Thyroid gland (tissue), 4 donors: ENCODE data around the gene FBXO27. TPM values are rescaled to one million over a fixed set of nuclear protein-coding genes. Genes with fewer than 3 reads are reported as not detected.

ENCODE experiments used
- DNase-seq, 2 donors: peaks; one replicate each; pipeline ENCODE4 v3.0.0-alpha.2; 2019
- H3K27ac ChIP-seq, 3 donors: fragments of 200-600 bp; sonication (generic); 1 replicate in 2 of 3; 2 replicates in 1 of 3; pipeline ENCODE4 v1.5.1; 2016 to 2019; ENCODE audit warnings: mild to moderate bottlenecking in 1 of 3, moderate library complexity in 1 of 3
- H3K27me3 ChIP-seq: fragments of 200-600 bp; sonication (generic); one replicate; pipeline ENCODE4 v1.5.1; 2019
- H3K36me3 ChIP-seq, 2 donors: fragments of 200-600 bp; sonication (generic); one replicate each; pipeline ENCODE4 v1.5.1; 2016 to 2019
- H3K4me1 ChIP-seq, 2 donors: fragments of 200-600 bp; sonication (generic); one replicate each; pipeline ENCODE4 v1.5.1; 2017 to 2019
- H3K4me3 ChIP-seq, 3 donors: fragments of 200-600 bp; sonication (generic); replicated peaks in 1 of 3; 1 replicate in 2 of 3; 2 replicates in 1 of 3; pipeline ENCODE4 v1.5.1; 2016; ENCODE audit warnings: mild to moderate bottlenecking in 1 of 3
- H3K9me3 ChIP-seq: fragments of 200-600 bp; sonication (generic); one replicate; pipeline ENCODE4 v1.5.1; 2017
- CTCF ChIP-seq, 6 experiments: fragments of 200-600 bp in 3 of 6; fragments of 450-650 bp in 3 of 6; sonication (generic) in 3 of 6; IDR thresholded peaks; one replicate each; pipeline ENCODE4 v1.5.1; 2016 to 2019; ENCODE audit warnings: antibody characterized with exemption in 6 of 6, mild to moderate bottlenecking in 2 of 6, inconsistent platforms in 1 of 6, moderate library complexity in 1 of 6
- POLR2A ChIP-seq, 2 donors: fragments of 450-650 bp; IDR thresholded peaks; one replicate each; pipeline ENCODE4 v1.6.1; 2017; ENCODE audit warnings: antibody characterized with exemption in 2 of 2, mild to moderate bottlenecking in 2 of 2, moderate library complexity in 1 of 2
- WGBS, 2 donors: methylation state at CpG; one replicate each; pipeline ENCODE4 v1.1.5; 2017; 5-methylcytosine and 5-hydroxymethylcytosine counted together
- intact Hi-C: fragments of 100-400 bp; cut with DNase I; formaldehyde crosslinking; loops from one replicate; pipeline ENCODE4 v1.15.1; 2023
- total RNA-seq, 4 donors: library from RNA; depleted of rRNA; stranded (reverse); fragments of >200 nt; gene quantifications; one replicate each; pipeline ENCODE4 v1.2.3, GENCODE V29; 2016

The FBXO27 gene
- total RNA-seq, 4 donors from 2014 or later: 0.24 to 5.0 (median 3.0) TPM

GRCh38 chr19:38975861-38976271, 56.5 kb downstream of the FBXO27 start:
- TF ChIP-seq POLR2A (IDR thresholded peaks at IDR 0.05): no peak
- no peak for TF ChIP-seq CTCF (IDR thresholded peaks at IDR 0.05)
- intact Hi-C loops: no loop called here
- Histone ChIP-seq H3K27ac (peak overlapping the region in 2 of 3 donors; percentile 65 to 73), H3K4me1 (peaks cover 0 to 7% of the 10 kb centered on the region in 2 donors), H3K4me3 (peak overlapping the region in 1 of 3 donors; percentile 41), H3K9me3 (no peaks in the 10 kb centered on the region), H3K27me3 (peaks cover 5% of the 10 kb centered on the region), H3K36me3 (no peaks in the 10 kb centered on the region)
- DNase-seq: no peak
- WGBS, 2 donors: 8 to 9% methylated on average over 6 to 20 of the region's 22 CpGs

GRCh38 chr19:38975214-38975860, 57.0 kb downstream of the FBXO27 start, which contains the start of gene FBXO17:
Gene FBXO17 (minus strand): TSS chr19:38975742. CDS start chr19:38950319, 25,423 bp downstream.
- no peak for TF ChIP-seq CTCF (IDR thresholded peaks at IDR 0.05)
- TF ChIP-seq POLR2A (IDR thresholded peaks at IDR 0.05): no peak
- H3K27ac ChIP-seq: peak within 1 kb of the TSS; percentile 29 to 73 (median 65)
- peak within 1 kb of the TSS in 1 of 3 donors; percentile 41 for H3K4me3 ChIP-seq
- H3K27me3 ChIP-seq: peaks cover 5% of the 10 kb centered on the region
- DNase-seq: peak in 1 of 2 donors; percentile 6
- no peaks in the 10 kb centered on the region for H3K36me3 ChIP-seq
- intact Hi-C loops: no loop called here
- H3K9me3 ChIP-seq: no peaks in the 10 kb centered on the region
- H3K4me1 ChIP-seq: peaks cover 0 to 7% of the 10 kb centered on the region in 2 donors
- WGBS, 2 donors: 7 to 20% methylated on average over 2 to 12 of the region's 63 CpGs

- H3K27ac ChIP-seq: peak overlapping the region in 1 of 3 donors; percentile 65
- TF ChIP-seq CTCF (IDR thresholded peaks at IDR 0.05) (no peak), POLR2A (IDR thresholded peaks at IDR 0.05) (no peak)
- 54 to 68% methylated on average over 19 of the region's 19 CpGs for WGBS, 2 donors
- H3K27me3 ChIP-seq: peaks cover 5% of the 10 kb centered on the region
- peak overlapping the region in 1 of 3 donors; percentile 41 for H3K4me3 ChIP-seq
- peak in 1 of 2 donors; percentile 6 for DNase-seq
- peaks cover 0 to 7% of the 10 kb centered on the region in 2 donors for H3K4me1 ChIP-seq
- intact Hi-C loops: no loop called here
- no peaks in the 10 kb centered on the region for H3K36me3 ChIP-seq
- no peaks in the 10 kb centered on the region for H3K9me3 ChIP-seq
Measured at GRCh38 chr19:38974624-38975213, 57.6 kb downstream of the FBXO27 start.

Other genes with a start within 250 kb of the FBXO27 start
- gene LGALS7B, start 243.3 kb downstream of the FBXO27 start, total RNA-seq: not detected
- gene LGALS4, start 219.6 kb downstream of the FBXO27 start, total RNA-seq: 1 to 10 TPM in 2 of 4 donors, not detected in 2; 1.6 TPM
- gene ECH1, start 200.8 kb downstream of the FBXO27 start, total RNA-seq: 100 to 1,000 TPM in 3 of 4 donors, 10 to 100 TPM in 1; 89.3 to 131 (median 130) TPM
- gene HNRNPL, start 182.6 kb downstream of the FBXO27 start, total RNA-seq: 100 to 1,000 TPM; 181 to 247 (median 232) TPM
- gene RINL, start 154.3 kb downstream of the FBXO27 start, total RNA-seq: 10 to 100 TPM in 3 of 4 donors, 1 to 10 TPM in 1; 6.4 to 18.7 (median 13.5) TPM
- 100 to 1,000 TPM in 1 of 4 donors, 10 to 100 TPM in 3; 69.6 to 107 (median 90.7) TPM for gene SIRT2, start 132.9 kb downstream of the FBXO27 start, total RNA-seq
- 10 to 100 TPM; 18.6 to 23.7 (median 21.2) TPM for gene NFKBIB, start 132.6 kb downstream of the FBXO27 start, total RNA-seq
- 1 to 10 TPM in 2 of 4 donors, not detected in 2; 1.2 to 1.9 TPM for gene CCER2, start 120.4 kb downstream of the FBXO27 start, total RNA-seq
- gene SARS2, start 101.8 kb downstream of the FBXO27 start, total RNA-seq: 10 to 100 TPM; 26.6 to 52.0 (median 37.8) TPM
- 10 to 100 TPM; 17.7 to 33.6 (median 22.1) TPM for gene MRPS12, start 101.6 kb downstream of the FBXO27 start, total RNA-seq
- gene FBXO17, start 56.8 kb downstream of the FBXO27 start, total RNA-seq: 10 to 100 TPM in 1 of 4 donors, 1 to 10 TPM in 3; 4.3 to 18.0 (median 8.1) TPM
- under 1 TPM in 1 of 4 donors, not detected in 3; 0.22 TPM for gene ACP7, start 51.8 kb upstream of the FBXO27 start, total RNA-seq
- 10 to 100 TPM; 12.4 to 24.9 (median 23.2) TPM for gene PAK4, start 93.2 kb upstream of the FBXO27 start, total RNA-seq
- under 1 TPM in 3 of 4 donors, not detected in 1; 0.45 to 0.81 (median 0.78) TPM for gene NCCRP1, start 164.4 kb upstream of the FBXO27 start, total RNA-seq
- gene SYCN, start 171.7 kb upstream of the FBXO27 start, total RNA-seq: not detected
- not detected for gene IFNL3, start 212.5 kb upstream of the FBXO27 start, total RNA-seq
- not detected for gene IFNL4, start 216.3 kb upstream of the FBXO27 start, total RNA-seq
- not detected for gene IFNL2, start 235.8 kb upstream of the FBXO27 start, total RNA-seq